ENCODE results near the gene ZNF799. TPM values are rescaled to one million over a fixed set of nuclear protein-coding genes. Genes with fewer than 3 reads are reported as not detected.
"Not testable (repeated sequence)": the region's sequence is repeated elsewhere in the genome, so short reads cannot be mapped to it uniquely, and the experiment has no call there.

ZNF799 gene
- total RNA-seq: 1 to 10 TPM; 6.0 to 7.4 (median 7.3) TPM
- long read RNA-seq, donor 1, partial matches to known transcripts: 0 of 4 reads
- long read RNA-seq, donor 1, other reads (novel, unspliced or antisense): 1 of 4 reads
- long read RNA-seq, donor 2, partial matches to known transcripts: 0 of 1 reads
- long read RNA-seq, donor 2, other reads (novel, unspliced or antisense): 0 of 1 reads

GRCh38 chr19:12400633-12401502, at the start of gene ZNF799:
Gene ZNF799, minus strand, starts transcription at chr19:12401271. Its CDS starts 201 bp downstream, at chr19:12401070.
- peak within 1 kb of the TSS; percentile 75 for H3K4me3 ChIP-seq
- intact Hi-C loops (cut with DNase I, micrococcal nuclease): no loop called here
- H3K36me3 ChIP-seq (ENCODE audit: low read depth): peaks cover 3% of the 10 kb centered on the region
- no peak for TF ChIP-seq CTCF (IDR thresholded peaks at IDR 0.05)
- peaks cover 5% of the 10 kb centered on the region for H3K4me1 ChIP-seq (ENCODE audit: low read depth)
- H3K9me3 ChIP-seq: no peaks in the 10 kb centered on the region
- peak; percentile 96 for ATAC-seq
- DNase-seq: peak; percentile 98 to 100 (median 98)

GRCh38 chr19:12450844-12451243, 49.8 kb upstream of the ZNF799 start:
- no peak overlapping the region for H3K4me3 ChIP-seq
- intact Hi-C loops (cut with DNase I, micrococcal nuclease): no loop called here
- DNase-seq (no peak), ATAC-seq (no peak)
- peaks cover 21% of the 10 kb centered on the region for H3K9me3 ChIP-seq
- H3K36me3 ChIP-seq (ENCODE audit: low read depth): no peaks in the 10 kb centered on the region
- H3K4me1 ChIP-seq (ENCODE audit: low read depth): peaks cover 2% of the 10 kb centered on the region
- TF ChIP-seq CTCF (IDR thresholded peaks at IDR 0.05): no peak

- intact Hi-C loops (cut with DNase I, micrococcal nuclease): no loop called here
- Histone ChIP-seq H3K9me3 (peaks cover 21% of the 10 kb centered on the region), H3K36me3 (ENCODE audit: low read depth) (no peaks in the 10 kb centered on the region), H3K4me3 (no peak overlapping the region), H3K4me1 (ENCODE audit: low read depth) (peaks cover 2% of the 10 kb centered on the region)
- DNase-seq (no peak), ATAC-seq (no peak)
- TF ChIP-seq CTCF (IDR thresholded peaks at IDR 0.05): no peak
Observed at GRCh38 chr19:12448808-12449207, 47.7 kb upstream of the ZNF799 start.

- TF ChIP-seq CTCF (IDR thresholded peaks at IDR 0.05): no peak
- Histone ChIP-seq H3K9me3 (no peaks in the 10 kb centered on the region), H3K4me3 (peak within 1 kb of the TSS; percentile 43), H3K36me3 (ENCODE audit: low read depth) (no peaks in the 10 kb centered on the region), H3K4me1 (ENCODE audit: low read depth) (no peaks in the 10 kb centered on the region)
- DNase-seq (peak; percentile 99 to 100 (median 100)), ATAC-seq (peak; percentile 97)
- intact Hi-C loops (cut with DNase I, micrococcal nuclease): no loop called here
Observed at GRCh38 chr19:12440541-12441316, 39.7 kb upstream of the ZNF799 start, which contains the start of gene ZNF443. Gene ZNF443, minus strand, starts transcription at chr19:12441021. Its CDS starts 107 bp downstream, at chr19:12440914.

- peak overlapping the region; percentile 43 for H3K4me3 ChIP-seq
- H3K36me3 ChIP-seq (ENCODE audit: low read depth); H3K4me1 ChIP-seq (ENCODE audit: low read depth); H3K9me3 ChIP-seq; intact Hi-C loops (cut with DNase I, micrococcal nuclease): not testable (repeated sequence)
- DNase-seq (peak; percentile 36 to 62 (median 58)), ATAC-seq (peak; percentile 67)
Observed at GRCh38 chr19:12439686-12440540, 38.8 kb upstream of the ZNF799 start.

GRCh38 chr19:12430726-12431299, 29.7 kb upstream of the ZNF799 start:
- H3K36me3 ChIP-seq (ENCODE audit: low read depth); intact Hi-C loops (cut with DNase I, micrococcal nuclease); DNase-seq; H3K4me3 ChIP-seq; H3K4me1 ChIP-seq (ENCODE audit: low read depth); ATAC-seq: not testable (repeated sequence)
- H3K9me3 ChIP-seq: peaks cover 35% of the 10 kb centered on the region
